GM23248 (cell line): ENCODE results near the gene IGSF10. TPM values are rescaled to one million over a fixed set of nuclear protein-coding genes. Genes with fewer than 3 reads are reported as not detected.

Experiments used
- DNase-seq: peaks from one replicate; pipeline ENCODE4 v3.0.0-alpha.2; 2015
- H2AFZ ChIP-seq: fragments of 200-600 bp; sonication (generic); 2 replicates; pipeline ENCODE4 v1.6.1; 2016; ENCODE audit warnings: antibody characterized with exemption
- H3F3A ChIP-seq: fragments of 200-600 bp; sonication (generic); 2 replicates; pipeline ENCODE4 v1.6.1; 2016; ENCODE audit warnings: mild to moderate bottlenecking, antibody characterized with exemption, mixed run types; ENCODE audit not compliant: insufficient read depth
- H3K27ac ChIP-seq: fragments of 200-600 bp; sonication (generic); 2 replicates; pipeline ENCODE4 v1.5.1; 2016; ENCODE audit warnings: mild to moderate bottlenecking
- H3K27me3 ChIP-seq: fragments of 200-600 bp; sonication (generic); replicated peaks from 2 replicates; pipeline ENCODE4 v1.6.1; 2016; ENCODE audit warnings: mild to moderate bottlenecking; ENCODE audit not compliant: insufficient read depth
- H3K36me3 ChIP-seq: fragments of 200-600 bp; sonication (generic); 2 replicates; pipeline ENCODE4 v1.6.1; 2016; ENCODE audit warnings: low read depth, mild to moderate bottlenecking
- H3K4me1 ChIP-seq: fragments of 200-600 bp; sonication (generic); 2 replicates; pipeline ENCODE4 v1.6.1; 2016; ENCODE audit warnings: mild to moderate bottlenecking; ENCODE audit not compliant: insufficient read depth
- H3K4me2 ChIP-seq: fragments of 200-600 bp; sonication (generic); one replicate; pipeline ENCODE4 v1.6.1; 2016; ENCODE audit warnings: mild to moderate bottlenecking; ENCODE audit not compliant: unreplicated experiment
- H3K4me3 ChIP-seq: fragments of 200-600 bp; sonication (generic); 2 replicates; pipeline ENCODE4 v1.5.1; 2016; ENCODE audit warnings: mild to moderate bottlenecking
- H3K79me2 ChIP-seq: fragments of 200-600 bp; sonication (generic); 2 replicates; pipeline ENCODE4 v1.6.1; 2016; ENCODE audit warnings: mild to moderate bottlenecking; ENCODE audit not compliant: insufficient read depth
- H3K9ac ChIP-seq: fragments of 200-600 bp; sonication (generic); 2 replicates; pipeline ENCODE4 v1.6.1; 2016; ENCODE audit warnings: mild to moderate bottlenecking
- H3K9me2 ChIP-seq: fragments of 200-600 bp; sonication (generic); 2 replicates; pipeline ENCODE4 v1.6.1; 2016; ENCODE audit warnings: mixed run types, mild to moderate bottlenecking, moderate library complexity; ENCODE audit not compliant: insufficient read depth
- H3K9me3 ChIP-seq: fragments of 200-600 bp; sonication (generic); one replicate; pipeline ENCODE4 v1.6.1; 2017; ENCODE audit warnings: low read depth
- H4K20me1 ChIP-seq: fragments of 200-600 bp; sonication (generic); 2 replicates; pipeline ENCODE4 v1.6.0; 2016; ENCODE audit not compliant: insufficient read depth
- EZH2 ChIP-seq: fragments of 200-600 bp; sonication (generic); IDR thresholded peaks from 2 replicates; pipeline ENCODE4 v1.6.1; 2018; ENCODE audit warnings: antibody characterized with exemption, mild to moderate bottlenecking; ENCODE audit not compliant: insufficient read depth, poor library complexity, severe bottlenecking
- EZH2phosphoT487 ChIP-seq: fragments of 200-600 bp; sonication (generic); IDR thresholded peaks from 2 replicates; pipeline ENCODE4 v1.6.1; 2018; ENCODE audit warnings: antibody characterized with exemption, moderate library complexity, mild to moderate bottlenecking, low read depth; ENCODE audit not compliant: insufficient read depth
- WGBS, 2 experiments: methylation state at CpG; one replicate each; pipeline ENCODE4 v1.1.6; 2015 to 2017; ENCODE audit warnings: low lambda C conversion rate in 2 of 2, low coverage in 1 of 2; ENCODE audit errors: missing lambda C conversion rate in 2 of 2; 5-methylcytosine and 5-hydroxymethylcytosine counted together
- in situ Hi-C: fragments of 300-500 bp; cut with MboI; formaldehyde crosslinking; loops from 2 replicates; pipeline ENCODE4 v1.15.0; 2020
- polyA plus RNA-seq: library from polyadenylated mRNA; unstranded; fragments of >200 nt; fragmentation: Nextera tagmentation; extraction: Ambion mirVana; gene quantifications from 2 replicates; pipeline ENCODE4 v1.2.1, GENCODE V29; 2016
- total RNA-seq: library from RNA; depleted of rRNA; stranded (reverse); fragments of >200 nt; shearing (Covaris generic); gene quantifications from 2 replicates; pipeline ENCODE4 v1.2.3, GENCODE V29; 2014

Gene IGSF10
- total and polyA plus RNA-seq, 2 experiments from 2014 or later, result 0.19 TPM; not detected in 1

DNA sequence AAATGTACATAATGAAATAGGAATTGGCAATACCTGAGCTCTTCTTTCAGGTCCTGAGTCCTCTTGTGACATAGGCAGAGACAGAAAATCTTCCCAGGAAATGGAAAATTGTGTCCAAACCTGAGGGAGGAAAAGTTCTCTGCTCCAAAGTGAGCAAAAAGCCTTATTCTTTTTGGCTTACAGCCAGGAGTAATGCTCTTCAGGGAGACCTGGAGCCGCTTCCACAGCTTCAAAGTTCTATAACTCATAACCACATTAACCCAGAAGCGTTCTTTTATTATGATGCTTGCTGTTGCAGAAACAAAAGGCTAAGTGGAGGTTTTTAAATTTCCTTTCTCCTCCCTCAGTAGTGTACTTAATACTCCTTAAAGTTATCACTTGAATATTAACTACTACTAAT lies 633 bp downstream of the IGSF10 start:
- Histone ChIP-seq H3K4me3 (peak overlapping the region; percentile 73), H2AFZ (peak overlapping the region; percentile 77), H3K4me2 (peak overlapping the region; percentile 87), H3K79me2 (no peaks in the 10 kb centered on the region), H3K9me3 (no peaks in the 10 kb centered on the region), H3K27me3 (peaks cover 16% of the 10 kb centered on the region), H3F3A (no peaks in the 10 kb centered on the region), H3K4me1 (no peaks in the 10 kb centered on the region), H4K20me1 (no peaks in the 10 kb centered on the region), H3K36me3 (no peaks in the 10 kb centered on the region), H3K9ac (no peak overlapping the region), H3K9me2 (no peaks in the 10 kb centered on the region), H3K27ac (no peak overlapping the region)
- TF ChIP-seq EZH2 (no peak), EZH2phosphoT487 (no peak)
- WGBS, 2 experiments, result 24 to 49% methylated on average over 2 of the region's 2 CpGs
- in situ Hi-C loops, result loop anchor here (25.0 kb wide), 1 partner anchor 202 kb away; no protein-coding TSS in a partner anchor
- peak; percentile 50 for DNase-seq

DNA sequence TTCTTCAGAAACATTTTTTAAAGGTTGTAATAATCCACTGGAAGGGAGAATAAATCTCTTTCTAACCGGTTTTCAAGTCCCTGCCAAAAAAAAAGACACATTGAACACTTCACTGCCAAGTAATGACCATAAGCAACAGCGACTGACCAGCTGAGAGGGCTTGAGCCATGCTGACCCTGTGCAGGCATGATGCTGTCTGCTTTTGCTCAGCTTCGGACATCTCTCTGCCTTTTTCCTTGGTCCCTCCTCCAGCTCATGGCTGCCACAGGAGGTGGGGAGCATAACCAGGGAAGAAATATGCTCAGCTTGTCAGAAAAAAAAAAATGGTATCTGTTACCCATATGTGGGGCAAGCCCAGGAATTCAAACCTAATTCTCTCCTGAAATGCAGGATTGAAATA lies 1.5 kb downstream of the IGSF10 start:
- in situ Hi-C loops, result loop anchor here (25.0 kb wide), 1 partner anchor 203 kb away; no protein-coding TSS in a partner anchor
- no peaks in the 10 kb centered on the region for H3K4me1 ChIP-seq
- no peak for DNase-seq
- TF ChIP-seq EZH2 (no peak), EZH2phosphoT487 (no peak)
- no peaks in the 10 kb centered on the region for H3K9me3 ChIP-seq
- 16 to 30% methylated on average over 3 of the region's 3 CpGs for WGBS, 2 experiments
- no peaks in the 10 kb centered on the region for H4K20me1 ChIP-seq
- no peak overlapping the region for H3K4me2 ChIP-seq
- no peaks in the 10 kb centered on the region for H3K9me2 ChIP-seq
- peaks cover 16% of the 10 kb centered on the region for H3K27me3 ChIP-seq
- H3F3A ChIP-seq, result no peaks in the 10 kb centered on the region
- no peaks in the 10 kb centered on the region for H3K79me2 ChIP-seq
- no peak overlapping the region for H3K27ac ChIP-seq
- H2AFZ ChIP-seq, result no peak overlapping the region
- H3K9ac ChIP-seq, result no peak overlapping the region
- H3K4me3 ChIP-seq, result no peak overlapping the region
- H3K36me3 ChIP-seq, result no peaks in the 10 kb centered on the region

DNA sequence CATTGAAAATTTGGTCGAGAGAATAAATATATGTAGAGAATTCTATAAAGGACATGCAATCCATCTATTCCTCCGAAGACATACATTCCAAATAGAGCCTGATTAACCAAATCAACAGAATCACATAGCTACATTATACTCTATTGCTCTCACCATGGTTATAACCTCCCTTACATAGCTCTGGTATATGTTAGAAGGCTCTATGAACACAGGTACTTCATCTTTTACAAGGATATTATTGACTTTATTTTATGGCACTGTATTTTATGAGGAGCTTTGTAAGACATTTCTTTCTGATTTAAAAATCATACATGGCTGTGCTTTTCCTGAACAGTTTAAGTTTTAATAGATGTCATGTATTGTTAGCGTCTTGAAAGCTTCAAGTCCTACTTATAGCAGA lies 4.8 kb downstream of the IGSF10 start:
- Histone ChIP-seq H3K36me3 (no peaks in the 10 kb centered on the region), H4K20me1 (no peaks in the 10 kb centered on the region), H3K4me2 (no peak overlapping the region), H3K79me2 (no peaks in the 10 kb centered on the region), H3K9ac (no peak overlapping the region), H3K4me1 (no peaks in the 10 kb centered on the region), H3K27me3 (no peaks in the 10 kb centered on the region), H3K27ac (no peak overlapping the region), H3K4me3 (no peak overlapping the region), H3K9me3 (no peaks in the 10 kb centered on the region), H3F3A (no peaks in the 10 kb centered on the region), H2AFZ (no peak overlapping the region), H3K9me2 (no peaks in the 10 kb centered on the region)
- WGBS, 2 experiments, result 94 to 97% methylated on average over 3 of the region's 3 CpGs
- TF ChIP-seq EZH2phosphoT487 (no peak), EZH2 (no peak)
- in situ Hi-C loops, result loop anchor here (25.0 kb wide), 1 partner anchor 206 kb away; no protein-coding TSS in a partner anchor
- no peak for DNase-seq

GRCh38 chr3:151452841-151453240 lies 8.0 kb downstream of the IGSF10 start:
- TF ChIP-seq EZH2 (no peak), EZH2phosphoT487 (no peak)
- Histone ChIP-seq H3F3A (no peaks in the 10 kb centered on the region), H4K20me1 (no peaks in the 10 kb centered on the region), H3K27me3 (no peaks in the 10 kb centered on the region), H3K36me3 (no peaks in the 10 kb centered on the region), H3K9me2 (no peaks in the 10 kb centered on the region), H3K27ac (no peak overlapping the region), H2AFZ (no peak overlapping the region), H3K4me3 (no peak overlapping the region), H3K4me2 (no peak overlapping the region), H3K9ac (no peak overlapping the region), H3K9me3 (no peaks in the 10 kb centered on the region), H3K4me1 (no peaks in the 10 kb centered on the region), H3K79me2 (no peaks in the 10 kb centered on the region)
- WGBS, 2 experiments, result 64 to 68% methylated on average over 2 of the region's 2 CpGs
- DNase-seq, result no peak
- in situ Hi-C loops, result loop anchor here (25.0 kb wide), 1 partner anchor 209 kb away; no protein-coding TSS in a partner anchor
